ENCODE results near the gene VPS45. TPM values are rescaled to one million over a fixed set of nuclear protein-coding genes. Genes with fewer than 3 reads are reported as not detected.
"Not testable (repeated sequence)": the region's sequence is repeated elsewhere in the genome, so short reads cannot be mapped to it uniquely, and the experiment has no call there.

The VPS45 gene, protein sequence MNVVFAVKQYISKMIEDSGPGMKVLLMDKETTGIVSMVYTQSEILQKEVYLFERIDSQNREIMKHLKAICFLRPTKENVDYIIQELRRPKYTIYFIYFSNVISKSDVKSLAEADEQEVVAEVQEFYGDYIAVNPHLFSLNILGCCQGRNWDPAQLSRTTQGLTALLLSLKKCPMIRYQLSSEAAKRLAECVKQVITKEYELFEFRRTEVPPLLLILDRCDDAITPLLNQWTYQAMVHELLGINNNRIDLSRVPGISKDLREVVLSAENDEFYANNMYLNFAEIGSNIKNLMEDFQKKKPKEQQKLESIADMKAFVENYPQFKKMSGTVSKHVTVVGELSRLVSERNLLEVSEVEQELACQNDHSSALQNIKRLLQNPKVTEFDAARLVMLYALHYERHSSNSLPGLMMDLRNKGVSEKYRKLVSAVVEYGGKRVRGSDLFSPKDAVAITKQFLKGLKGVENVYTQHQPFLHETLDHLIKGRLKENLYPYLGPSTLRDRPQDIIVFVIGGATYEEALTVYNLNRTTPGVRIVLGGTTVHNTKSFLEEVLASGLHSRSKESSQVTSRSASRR
- 10 to 100 TPM; 20.8 to 35.5 (median 26.9) TPM for polyA plus RNA-seq (ENCODE audit: low read depth in 6 of 6)

DNA sequence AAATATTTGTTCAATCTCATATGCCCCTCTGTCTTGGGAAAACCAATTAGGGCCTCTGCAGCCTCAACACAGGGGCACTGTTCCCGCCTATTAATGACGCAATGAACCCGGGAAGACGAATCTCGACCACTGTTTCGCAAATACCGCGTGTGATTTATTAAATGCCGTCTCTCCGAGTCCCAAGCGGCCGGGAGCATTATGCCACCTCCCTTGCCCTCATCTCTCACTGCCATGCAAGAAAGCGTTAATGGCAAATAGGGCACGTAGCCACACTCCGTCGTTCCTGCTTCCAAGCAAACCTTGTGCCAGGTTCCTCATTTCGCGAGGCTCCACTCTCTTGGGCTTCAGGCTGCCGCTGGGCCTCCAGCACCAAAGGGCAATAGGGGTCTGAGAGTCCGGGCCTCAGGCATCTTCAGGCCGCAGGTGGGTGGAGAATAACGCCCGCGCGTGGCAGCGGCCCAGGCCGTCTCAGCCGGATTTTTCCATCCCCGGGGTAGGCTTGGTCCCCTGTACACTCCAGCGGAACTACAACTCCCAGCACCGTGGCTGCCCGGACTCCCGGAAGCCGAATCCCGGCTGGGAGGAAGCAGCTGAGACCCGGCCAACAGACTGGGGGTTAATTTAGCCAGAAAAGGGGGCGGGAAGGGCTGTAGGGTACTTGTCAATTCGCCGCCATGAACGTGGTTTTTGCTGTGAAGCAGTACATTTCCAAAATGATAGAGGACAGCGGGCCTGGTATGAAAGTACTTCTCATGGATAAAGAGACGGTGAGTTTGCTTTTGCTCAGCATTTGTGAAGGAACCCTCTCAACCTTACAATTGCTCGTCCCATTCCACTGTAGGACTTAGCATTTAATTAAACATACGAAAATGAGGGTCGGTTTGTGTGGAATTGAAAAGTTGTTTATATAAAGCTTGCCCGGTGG, at the start of gene VPS45:
Gene VPS45 (plus strand): TSS at position 593 of the 925 bp plus-strand sequence. CDS start 82 bp downstream, at position 675.
- DNase-seq (peak; percentile 78), ATAC-seq (ENCODE audit: low read depth in 2 of 2) (peak; percentile 81 to 84)
- H3K27ac Mint-ChIP-seq, result peak within 1 kb of the TSS; percentile 75 to 96 (median 94)
- peak within 1 kb of the TSS; percentile 91 to 98 (median 98) for H3K4me3 Mint-ChIP-seq
- H3K4me1 Mint-ChIP-seq, result peaks cover 20 to 32% (median 29%) of the 10 kb centered on the region in 3 donors
- no peaks in the 10 kb centered on the region for H3K27me3 Mint-ChIP-seq
- no peaks in the 10 kb centered on the region for H3K36me3 Mint-ChIP-seq
- no peaks in the 10 kb centered on the region for H3K9me3 Mint-ChIP-seq

DNA sequence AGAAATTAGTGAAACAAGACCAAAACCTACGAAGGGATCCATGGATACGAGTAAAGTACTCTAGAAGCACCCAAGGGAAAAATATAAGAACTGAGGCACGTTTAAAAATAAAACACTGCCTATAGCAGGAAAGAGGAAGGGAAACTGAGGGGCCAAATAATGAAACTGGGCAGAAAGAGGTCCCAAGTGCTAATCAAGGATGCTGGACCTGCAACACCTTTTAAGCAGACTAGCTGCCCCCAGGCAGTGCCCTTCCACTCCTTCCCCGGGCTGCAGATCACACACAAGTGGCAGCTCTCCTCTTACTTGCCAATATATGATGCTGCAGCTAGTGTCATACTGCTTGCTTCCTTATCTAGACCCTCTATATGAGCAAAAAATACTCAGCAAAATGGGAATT, 49.4 kb upstream of the VPS45 start:
- Mint-ChIP-seq H3K27ac (no peak overlapping the region), H3K27me3 (peaks cover 44 to 75% (median 64%) of the 10 kb centered on the region in 3 donors), H3K4me3 (no peak overlapping the region)

DNA sequence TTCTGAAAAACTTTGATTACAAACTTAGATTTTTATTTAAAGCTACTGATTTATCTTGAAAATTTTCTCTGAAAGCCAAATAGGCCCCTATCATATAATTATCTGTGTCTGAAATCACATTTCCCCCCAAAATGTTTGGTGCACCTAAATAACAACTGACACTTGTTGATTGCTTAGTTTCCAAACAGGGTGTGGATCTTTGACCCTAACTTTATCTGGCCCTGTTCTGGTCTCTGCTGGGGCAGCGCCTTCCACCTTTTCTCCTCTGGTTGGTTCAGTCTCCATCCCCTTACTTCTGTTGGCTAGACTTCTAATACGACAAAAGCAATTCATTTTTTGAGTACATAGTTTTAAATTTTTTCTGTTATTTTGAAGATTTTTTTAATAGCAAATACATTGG, 46.9 kb upstream of the VPS45 start:
- no peaks in the 10 kb centered on the region for H3K9me3 Mint-ChIP-seq
- DNase-seq (no peak), ATAC-seq (ENCODE audit: low read depth in 2 of 2) (no peak)
- no peak overlapping the region for H3K4me3 Mint-ChIP-seq
- H3K27ac Mint-ChIP-seq, result no peak overlapping the region
- H3K4me1 Mint-ChIP-seq, result peaks cover 8 to 14% (median 12%) of the 10 kb centered on the region in 3 donors
- H3K36me3 Mint-ChIP-seq, result peaks cover 0 to 4% of the 10 kb centered on the region in 2 donors
- peaks cover 58 to 77% (median 61%) of the 10 kb centered on the region in 3 donors for H3K27me3 Mint-ChIP-seq

More for the DNA sequence above, 49.4 kb upstream of the VPS45 start:
- Mint-ChIP-seq H3K4me1 (peaks cover 8 to 14% (median 12%) of the 10 kb centered on the region in 3 donors), H3K36me3 (peaks cover 0 to 7% of the 10 kb centered on the region in 2 donors), H3K9me3 (no peaks in the 10 kb centered on the region)
- DNase-seq (no peak), ATAC-seq (ENCODE audit: low read depth in 2 of 2) (no peak)

DNA sequence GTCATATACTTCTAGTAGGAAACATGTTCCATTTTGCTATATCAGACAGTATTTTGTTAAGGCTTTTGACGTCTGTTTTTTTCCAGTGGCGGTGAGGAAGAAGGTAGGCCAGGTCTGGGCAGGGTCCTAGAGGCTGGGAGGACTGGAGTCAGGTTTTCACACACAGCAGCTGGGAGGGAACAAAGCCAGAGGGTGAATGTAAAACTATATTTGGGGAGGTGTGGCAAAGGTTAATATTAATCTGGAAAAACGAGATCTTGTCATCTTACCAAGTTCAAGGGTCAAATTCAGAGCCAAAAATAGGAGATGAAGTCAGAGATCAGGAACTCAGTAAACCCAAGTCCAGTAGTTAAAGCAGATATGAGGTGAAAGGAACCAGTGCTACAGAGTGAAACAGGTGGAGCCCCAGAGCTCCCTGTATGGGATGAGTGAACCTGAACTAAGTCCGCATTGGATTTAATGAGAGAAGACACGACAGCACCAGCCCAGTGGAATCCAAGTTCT, 46.3 kb upstream of the VPS45 start:
- ATAC-seq (ENCODE audit: low read depth in 2 of 2) (no peak), DNase-seq (no peak)
- Mint-ChIP-seq H3K27ac (peak overlapping the region in 1 of 6 donors; percentile 27), H3K36me3 (no peaks in the 10 kb centered on the region), H3K4me1 (peaks cover 8 to 14% (median 12%) of the 10 kb centered on the region in 3 donors), H3K9me3 (no peaks in the 10 kb centered on the region), H3K4me3 (no peak overlapping the region), H3K27me3 (peaks cover 56 to 75% (median 60%) of the 10 kb centered on the region in 3 donors)

DNA sequence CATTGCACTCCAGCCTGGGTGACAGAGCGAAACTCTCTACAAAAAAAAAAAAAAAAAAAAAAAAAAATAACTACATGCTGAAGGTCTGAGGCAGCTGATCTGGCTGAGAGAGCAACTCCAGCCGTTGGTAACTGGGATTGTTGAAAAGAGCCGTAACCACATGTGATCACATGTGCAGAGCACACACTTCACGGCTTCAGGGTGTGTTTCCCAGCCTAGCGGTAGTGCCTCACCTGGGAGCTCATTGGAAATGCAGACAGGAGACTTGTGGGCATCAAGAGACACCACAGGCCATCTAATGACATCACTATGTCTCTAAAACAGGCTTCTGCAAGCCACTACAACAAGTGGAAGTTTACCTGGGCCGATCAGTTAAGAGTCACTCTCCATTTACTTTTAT, 45.2 kb upstream of the VPS45 start:
- Mint-ChIP-seq H3K4me1 (peaks cover 8 to 14% (median 11%) of the 10 kb centered on the region in 3 donors), H3K4me3 (no peak overlapping the region), H3K27me3 (peaks cover 56 to 69% (median 63%) of the 10 kb centered on the region in 3 donors), H3K36me3 (no peaks in the 10 kb centered on the region), H3K27ac (no peak overlapping the region), H3K9me3 (no peaks in the 10 kb centered on the region)
- ATAC-seq (ENCODE audit: low read depth in 2 of 2) (no peak), DNase-seq (no peak)

DNA sequence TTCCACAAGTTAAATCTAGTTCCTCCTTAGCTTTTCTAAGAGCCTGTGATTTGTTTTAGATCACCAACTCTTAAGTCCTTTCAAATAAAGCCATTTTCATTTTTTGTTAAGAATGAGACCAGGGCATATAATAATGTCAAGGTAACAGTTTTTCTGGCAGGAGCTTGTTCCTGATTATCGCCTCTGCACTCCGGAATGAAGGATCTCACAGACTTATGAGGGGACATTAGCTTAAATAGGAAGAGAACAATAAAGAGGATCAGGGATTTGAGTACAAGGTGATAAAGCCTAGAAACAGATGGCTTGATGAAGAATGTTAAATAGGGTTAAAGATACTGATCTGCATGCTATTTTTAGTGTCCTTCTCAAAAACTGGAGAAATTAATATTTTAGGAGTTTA, 43.4 kb upstream of the VPS45 start:
- Mint-ChIP-seq H3K4me1 (no peaks in the 10 kb centered on the region), H3K36me3 (no peaks in the 10 kb centered on the region), H3K9me3 (no peaks in the 10 kb centered on the region), H3K27me3 (peaks cover 46 to 60% (median 49%) of the 10 kb centered on the region in 3 donors), H3K27ac (no peak overlapping the region), H3K4me3 (no peak overlapping the region)
- ATAC-seq (ENCODE audit: low read depth in 2 of 2) (no peak), DNase-seq (no peak)

DNA sequence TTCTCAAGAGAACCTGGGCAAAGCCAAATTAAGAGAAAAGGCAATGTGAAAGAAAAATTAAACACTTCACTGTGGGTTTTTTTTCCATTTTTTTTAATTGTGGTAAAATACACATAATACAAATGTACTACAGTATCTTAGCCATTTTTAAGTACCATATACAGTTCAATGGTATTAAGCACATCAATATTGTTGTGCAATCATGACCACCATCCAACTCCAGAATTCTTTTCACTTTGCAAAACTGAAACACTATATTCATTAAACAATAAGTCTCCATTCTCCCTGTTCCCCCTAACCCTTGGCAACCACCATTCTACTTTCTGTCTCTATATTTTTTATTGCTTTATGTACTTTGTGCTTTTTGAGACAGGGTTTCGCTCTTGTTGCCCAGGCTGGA, 39.3 kb upstream of the VPS45 start:
- DNase-seq (no peak), ATAC-seq (ENCODE audit: low read depth in 2 of 2) (no peak)
- no peaks in the 10 kb centered on the region for H3K36me3 Mint-ChIP-seq
- H3K27ac Mint-ChIP-seq, result no peak overlapping the region
- H3K9me3 Mint-ChIP-seq, result peaks cover 0 to 4% (median 0%) of the 10 kb centered on the region in 7 donors
- no peak overlapping the region for H3K4me3 Mint-ChIP-seq
- H3K4me1 Mint-ChIP-seq, result no peaks in the 10 kb centered on the region
- H3K27me3 Mint-ChIP-seq, result peaks cover 30 to 51% (median 43%) of the 10 kb centered on the region in 3 donors

DNA sequence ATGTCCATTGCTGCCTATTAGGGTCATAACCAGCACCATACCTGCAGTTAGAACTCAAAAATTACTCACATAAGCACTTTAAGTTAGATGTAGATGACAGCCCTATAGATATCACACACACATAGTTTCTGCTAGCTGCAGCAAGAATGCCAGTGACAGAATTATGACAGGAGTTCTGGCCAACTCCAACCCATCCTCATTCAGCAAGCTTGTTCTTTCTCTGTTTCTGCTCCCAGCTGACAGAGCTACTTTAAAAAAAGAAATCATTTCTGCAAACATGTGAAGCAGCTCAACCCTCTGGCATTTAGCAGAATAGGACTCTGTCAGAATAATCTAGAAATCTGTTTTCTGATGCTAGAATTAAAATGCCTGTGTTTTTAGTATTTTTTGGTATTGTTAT, 33.2 kb upstream of the VPS45 start:
- Mint-ChIP-seq H3K27ac (no peak overlapping the region), H3K9me3 (peaks cover 0 to 4% (median 0%) of the 10 kb centered on the region in 7 donors), H3K36me3 (no peaks in the 10 kb centered on the region), H3K4me3 (no peak overlapping the region), H3K4me1 (no peaks in the 10 kb centered on the region), H3K27me3 (peaks cover 10 to 35% (median 24%) of the 10 kb centered on the region in 3 donors)
- ATAC-seq (ENCODE audit: low read depth in 2 of 2), result no peak
- DNase-seq, result no peak

DNA sequence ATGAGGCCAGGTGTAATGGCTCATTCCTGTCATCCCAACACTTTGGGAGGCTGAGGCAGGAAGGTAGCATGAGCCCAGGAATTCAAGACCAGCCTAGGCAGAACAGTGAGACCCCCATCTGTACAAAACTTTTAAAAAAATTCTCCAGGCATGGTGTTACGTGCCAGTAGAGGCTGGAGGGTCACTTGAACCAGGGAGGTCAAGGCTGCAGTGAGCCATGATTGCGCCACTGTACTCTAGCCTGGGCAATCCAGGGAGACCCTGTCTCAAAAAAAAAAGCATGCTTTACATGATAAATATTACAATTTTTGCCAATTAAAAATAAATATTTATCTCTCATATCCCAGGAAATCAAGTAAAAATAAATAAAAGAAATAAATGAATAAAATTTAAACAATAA, 17.6 kb upstream of the VPS45 start:
- Mint-ChIP-seq H3K4me1 (peaks cover 6 to 15% (median 7%) of the 10 kb centered on the region in 3 donors), H3K27ac (no peak overlapping the region), H3K4me3 (no peak overlapping the region), H3K27me3 (peaks cover 7 to 16% (median 9%) of the 10 kb centered on the region in 3 donors), H3K36me3 (peaks cover 6 to 7% of the 10 kb centered on the region in 2 donors), H3K9me3 (no peaks in the 10 kb centered on the region)
- DNase-seq, result no peak
- no peak for ATAC-seq (ENCODE audit: low read depth in 2 of 2)

DNA sequence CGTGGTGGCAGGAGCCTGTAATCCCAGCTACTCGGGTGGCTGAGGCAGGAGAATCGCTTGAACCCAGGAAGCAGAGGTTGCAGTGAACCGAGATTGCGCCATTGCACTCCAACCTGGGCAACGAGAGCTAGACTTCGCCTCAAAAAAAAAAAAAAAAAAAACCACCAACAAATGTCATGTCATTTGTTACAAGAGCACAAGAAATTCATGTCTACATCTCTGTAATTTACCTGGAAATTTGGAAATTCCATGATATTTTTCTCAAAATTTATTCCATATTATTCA, 16.5 kb upstream of the VPS45 start:
- Mint-ChIP-seq H3K27ac (no peak overlapping the region), H3K27me3 (peaks cover 7 to 16% (median 9%) of the 10 kb centered on the region in 3 donors), H3K9me3 (peaks cover 0 to 2% (median 0%) of the 10 kb centered on the region in 7 donors), H3K4me1 (peaks cover 6 to 15% (median 7%) of the 10 kb centered on the region in 3 donors), H3K4me3 (no peak overlapping the region), H3K36me3 (peaks cover 6 to 7% of the 10 kb centered on the region in 2 donors)
- DNase-seq, result no peak
- ATAC-seq (ENCODE audit: low read depth in 2 of 2), result no peak

DNA sequence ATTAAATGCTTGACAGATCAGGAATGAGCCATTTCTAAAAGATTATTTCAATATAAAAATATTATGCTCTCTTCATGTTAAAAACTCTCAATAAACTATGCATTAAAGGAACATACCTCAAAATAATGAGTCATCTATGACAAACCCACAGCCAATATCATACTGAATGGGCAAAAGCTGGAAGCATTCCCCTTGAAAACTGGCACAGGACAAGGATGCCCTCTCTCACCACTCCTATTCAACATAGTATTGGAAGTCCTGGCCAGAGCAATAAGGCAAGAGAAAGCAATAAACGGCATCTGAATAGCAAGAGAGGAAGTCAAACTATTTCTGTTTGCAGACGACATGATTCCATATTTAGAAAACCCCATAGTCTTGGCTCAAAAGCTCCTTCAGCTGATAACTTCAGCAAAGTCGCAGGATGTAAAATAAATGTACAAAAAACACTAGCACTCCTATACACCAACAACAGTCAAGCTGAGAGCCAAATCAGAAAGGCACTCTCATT, 15.6 kb upstream of the VPS45 start:
- H3K36me3 Mint-ChIP-seq; DNase-seq; ATAC-seq (ENCODE audit: low read depth in 2 of 2); H3K9me3 Mint-ChIP-seq; H3K27ac Mint-ChIP-seq: not testable (repeated sequence)
- peaks cover 6 to 15% (median 6%) of the 10 kb centered on the region in 3 donors for H3K27me3 Mint-ChIP-seq
- peak overlapping the region in 2 of 8 donors; percentile 12 to 25 for H3K4me3 Mint-ChIP-seq
- H3K4me1 Mint-ChIP-seq, result peaks cover 6 to 15% (median 7%) of the 10 kb centered on the region in 3 donors

DNA sequence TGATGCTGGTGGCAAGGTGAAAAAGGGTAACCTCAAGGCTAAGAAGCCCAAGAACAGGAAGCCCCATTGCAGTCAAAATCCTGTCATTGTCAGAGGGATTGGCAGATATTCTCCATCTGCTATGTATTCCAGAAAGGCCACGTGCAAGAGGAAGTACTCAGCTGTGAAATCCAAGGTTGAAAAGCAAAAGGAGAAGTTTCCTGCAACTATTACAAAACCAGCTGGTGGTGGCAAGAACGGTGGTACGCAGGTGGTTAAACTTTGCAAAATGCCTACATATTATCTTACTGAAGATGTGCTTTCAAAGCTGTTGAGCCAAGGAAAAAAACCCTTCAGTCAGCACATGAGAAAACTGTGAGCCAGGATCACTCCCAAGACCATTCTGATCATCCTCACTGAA, 13.7 kb upstream of the VPS45 start:
- Mint-ChIP-seq H3K27ac (no peak overlapping the region), H3K9me3 (peaks cover 0 to 2% (median 0%) of the 10 kb centered on the region in 7 donors), H3K36me3 (no peaks in the 10 kb centered on the region), H3K4me1 (peaks cover 6 to 15% (median 7%) of the 10 kb centered on the region in 3 donors), H3K27me3 (peaks cover 0 to 10% (median 0%) of the 10 kb centered on the region in 3 donors), H3K4me3 (no peak overlapping the region)
- ATAC-seq (ENCODE audit: low read depth in 2 of 2) (no peak), DNase-seq (no peak)

DNA sequence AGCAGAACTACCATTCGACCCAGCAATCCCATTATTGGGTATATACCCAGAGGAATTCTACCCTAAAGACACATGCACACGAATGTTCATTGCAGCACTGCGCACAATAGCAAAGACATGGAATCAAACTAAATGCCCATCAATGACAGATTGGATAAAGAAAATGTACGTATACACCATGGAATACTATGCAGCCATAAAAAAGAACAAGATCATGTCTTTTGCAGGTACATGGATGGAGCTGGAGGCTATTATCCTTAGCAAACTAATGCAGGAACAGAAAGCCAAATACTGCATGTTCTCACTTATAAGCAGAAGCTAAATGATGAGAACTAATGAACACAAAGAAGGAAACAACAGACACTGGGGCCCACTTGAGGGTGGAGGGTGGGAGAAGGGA, 12.1 kb upstream of the VPS45 start:
- not testable (repeated sequence) for H3K4me3 Mint-ChIP-seq; H3K27ac Mint-ChIP-seq; DNase-seq; H3K36me3 Mint-ChIP-seq; H3K9me3 Mint-ChIP-seq; H3K27me3 Mint-ChIP-seq; ATAC-seq (ENCODE audit: low read depth in 2 of 2)
- H3K4me1 Mint-ChIP-seq, result peaks cover 6 to 15% (median 7%) of the 10 kb centered on the region in 3 donors

All from naive B cell (primary cell).